K562 (cell line): ENCODE data around the gene GZF1. TPM values are rescaled to one million over a fixed set of nuclear protein-coding genes. Genes with fewer than 3 reads are reported as not detected.
A peak's percentile ranks its signal among the peaks of the same experiment; 100 is the strongest.

Experiments used
- CBFA2T2 ChIP-seq: fragments of 450-650 bp; conservative IDR thresholded peaks from 2 replicates; pipeline ENCODE4 v1.6.1; 2017; ENCODE audit warnings: mild to moderate bottlenecking
- CREB1 ChIP-seq, 2 experiments: sonication (generic) in 1 of 2; formaldehyde crosslinking in 1 of 2; IDR thresholded peaks; 2 replicates each; pipeline versions ENCODE4 v1.6.1 to v1.8.0; 2012 to 2022; ENCODE audit warnings: inconsistent platforms in 1 of 2, mild to moderate bottlenecking in 1 of 2, missing genetic modification reagents in 1 of 2, moderate library complexity in 1 of 2
- E2F8 ChIP-seq: fragments of 450-650 bp; IDR thresholded peaks from 2 replicates; pipeline ENCODE4 v1.7.1; 2018; ENCODE audit warnings: mild to moderate bottlenecking, low read depth; ENCODE audit not compliant: partially characterized antibody
- FOXJ2 ChIP-seq: fragments of 200-800 bp; sonication (Bioruptor generic); IDR thresholded peaks from 2 replicates; pipeline ENCODE4 v1.6.1; 2016; ENCODE audit warnings: missing genetic modification characterization, missing compliant biosample characterization
- FOXP1 ChIP-seq: sonication (generic); formaldehyde crosslinking; IDR thresholded peaks from 2 replicates; pipeline ENCODE4 v1.8.0; 2022; ENCODE audit warnings: mild to moderate bottlenecking, missing genetic modification reagents
- GABPB1 ChIP-seq: sonication (generic); formaldehyde crosslinking; IDR thresholded peaks from 2 replicates; pipeline ENCODE4 v1.8.0; 2022; ENCODE audit warnings: mild to moderate bottlenecking, missing genetic modification reagents
- KDM1A ChIP-seq, 2 experiments: fragments of 450-650 bp; IDR thresholded peaks; 2 replicates each; pipeline ENCODE4 v1.6.1; 2016; ENCODE audit warnings: mild to moderate bottlenecking in 2 of 2
- KLF6 ChIP-seq: fragments of 250-450 bp; sonication (Bioruptor Pico); IDR thresholded peaks from 2 replicates; pipeline ENCODE4 v1.4.0; 2020; ENCODE audit warnings: mild to moderate bottlenecking, moderate library complexity, borderline replicate concordance
- MED1 ChIP-seq: sonication (generic); formaldehyde crosslinking; IDR thresholded peaks from 2 replicates; pipeline ENCODE4 v1.8.1; 2023; ENCODE audit warnings: missing genetic modification reagents, borderline replicate concordance
- MXI1 ChIP-seq: IDR thresholded peaks from 2 replicates; pipeline ENCODE4 v1.6.1; 2011; ENCODE audit warnings: low read depth, mild to moderate bottlenecking, improper control_type of control experiment, low read length
- NR3C1 ChIP-seq: sonication (generic); formaldehyde crosslinking; IDR thresholded peaks from 2 replicates; pipeline ENCODE4 v1.8.1; 2022; ENCODE audit warnings: missing genetic modification reagents
- PKNOX1 ChIP-seq: fragments of 450-650 bp; IDR thresholded peaks from 2 replicates; pipeline ENCODE4 v1.6.1; 2016
- POLR2AphosphoS2 ChIP-seq: IDR thresholded peaks from 2 replicates; pipeline ENCODE4 v1.6.1; 2012; ENCODE audit warnings: low read length, improper control_type of control experiment
- RBM15 ChIP-seq: fragments of 200-400 bp; formaldehyde crosslinking; IDR thresholded peaks from 2 replicates; pipeline ENCODE4 v1.6.1; 2018; ENCODE audit warnings: mild to moderate bottlenecking, low read length, moderate library complexity; ENCODE audit not compliant: insufficient read depth
- RUNX1 ChIP-seq: sonication (generic); IDR thresholded peaks from 2 replicates; pipeline ENCODE4 v1.6.1; 2016; ENCODE audit warnings: antibody characterized with exemption, low read depth
- SOX6 ChIP-seq: fragments of 450-650 bp; IDR thresholded peaks from 2 replicates; pipeline ENCODE4 v1.6.1; 2014; ENCODE audit warnings: mild to moderate bottlenecking
- SREBF1 ChIP-seq: fragments of 150-350 bp; IDR thresholded peaks from 2 replicates; pipeline ENCODE4 v1.6.1; 2014; ENCODE audit warnings: antibody characterized with exemption, low read depth, low read length, borderline replicate concordance
- SRF ChIP-seq, 2 experiments: fragments of 250-450, 450-650 bp in 1 of 2; sonication (Bioruptor Pico) in 1 of 2; sonication (generic) in 1 of 2; formaldehyde crosslinking; IDR thresholded peaks; 2 replicates each; pipeline versions ENCODE4 v1.5.0 to v1.5.1; 2020 to 2022; ENCODE audit warnings: mild to moderate bottlenecking in 1 of 2, missing genetic modification reagents in 1 of 2
- XRCC4 ChIP-seq: IDR thresholded peaks from one replicate; pipeline ENCODE4 v1.6.1; 2011; ENCODE audit not compliant: insufficient read depth, insufficient read length; ENCODE audit errors: extremely low read depth
- XRCC5 ChIP-seq: fragments of 200-400 bp; formaldehyde crosslinking; IDR thresholded peaks from 2 replicates; pipeline ENCODE4 v1.6.1; 2017; ENCODE audit warnings: low read depth, mild to moderate bottlenecking, low read length
- ZC3H8 ChIP-seq: fragments of 450-650 bp; IDR thresholded peaks from 2 replicates; pipeline ENCODE4 v1.6.1; 2017
- ZMIZ1 ChIP-seq, 2 experiments: fragments of 150-350 bp in 1 of 2; IDR thresholded peaks; 2 replicates each; pipeline ENCODE4 v1.6.1; 2012 to 2016; ENCODE audit warnings: low read depth in 2 of 2, low read length in 2 of 2, mild to moderate bottlenecking in 1 of 2, moderate library complexity in 1 of 2
- ZNF175 ChIP-seq: fragments of 200-800 bp; sonication (Bioruptor generic); IDR thresholded peaks from 2 replicates; pipeline ENCODE4 v1.6.1; 2016; ENCODE audit warnings: low read depth, mild to moderate bottlenecking, missing genetic modification characterization, missing compliant biosample characterization
- ZNF384 ChIP-seq: IDR thresholded peaks from 2 replicates; pipeline ENCODE4 v1.6.1; 2012; ENCODE audit warnings: low read depth, low read length, improper control_type of control experiment
- polyA plus RNA-seq, 8 experiments: library from polyadenylated mRNA; depleted of rRNA in 4 of 8; stranded (reverse) in 5 of 8; unstranded in 3 of 8; fragments of >200 nt; fragmentation: Nextera tagmentation in 2 of 8; fragmentation: Illumina TruSeq in 1 of 8; extraction: Ambion mirVana in 2 of 8; extraction: Trizol in 1 of 8; gene quantifications; 2 replicates each; pipeline versions ENCODE4 v1.2.1 to v1.2.3, GENCODE V29; 2011 to 2014; ENCODE audit warnings: inconsistent platforms in 1 of 8, missing spikeins in 1 of 8
- total RNA-seq, 7 experiments: library from RNA; depleted of rRNA in 6 of 7; stranded (reverse); fragments of >200 nt in 6 of 7; fragmentation: Illumina TruSeq in 2 of 7; extraction: Trizol in 2 of 7; gene quantifications; 2 replicates each; pipeline versions ENCODE4 v1.2.1 to v1.2.3, GENCODE V29; 2011 to 2021; ENCODE audit warnings: low replicate concordance in 1 of 7

The GZF1 gene
- total and polyA plus RNA-seq, 9 of the 15 experiments (the other 6 are each of a cell fraction or from before 2014, with no cell fraction given), result 1.2 to 15.7 (median 7.4) TPM

- TF ChIP-seq SOX6 (no peak), GABPB1 (no peak), ZMIZ1 (IDR thresholded peaks at IDR 0.05; ENCODE audit: low read depth in 2 of 2, low read length in 2 of 2) (no peak), MED1 (CRISPR knock-in tag) (no peak), ZNF384 (peak; percentile 14; the same call in 1 of the 2 replicates), MXI1 (no peak), XRCC5 (no peak), XRCC4 (no peak), CREB1 (IDR thresholded peaks at IDR 0.05) (no peak), CREB1 (CRISPR knock-in tag; IDR thresholded peaks at IDR 0.05) (no peak), KDM1A (IDR thresholded peaks at IDR 0.05) (no peak), ZNF175 (CRISPR knock-in tag) (no peak), FOXJ2 (peak; percentile 50; the same call in 1 of the 2 replicates), CBFA2T2 (peak; percentile 37), ZC3H8 (no peak), KLF6 (CRISPR knock-in tag) (no peak), NR3C1 (CRISPR knock-in tag) (no peak), RUNX1 (no peak), FOXP1 (no peak), SRF (CRISPR knock-in tag; IDR thresholded peaks at IDR 0.05) (no peak), POLR2AphosphoS2 (no peak), E2F8 (no peak), RBM15 (no peak), SREBF1 (no peak), PKNOX1 (0 out of 2 replicates have a peak, but pooled peaks have one; percentile 11)
Measured at GRCh38 chr20:23366384-23366783, 4.4 kb downstream of the GZF1 start (continued).
